ENCODE data around the gene CXCR3. TPM values are rescaled to one million over a fixed set of nuclear protein-coding genes. Genes with fewer than 3 reads are reported as not detected.

The CXCR3 gene
- total and polyA plus RNA-seq, 2 of the 13 experiments (the other 11 are each of a cell fraction or from before 2014, with no cell fraction given) = 0.18 TPM; not detected in 1

DNA sequence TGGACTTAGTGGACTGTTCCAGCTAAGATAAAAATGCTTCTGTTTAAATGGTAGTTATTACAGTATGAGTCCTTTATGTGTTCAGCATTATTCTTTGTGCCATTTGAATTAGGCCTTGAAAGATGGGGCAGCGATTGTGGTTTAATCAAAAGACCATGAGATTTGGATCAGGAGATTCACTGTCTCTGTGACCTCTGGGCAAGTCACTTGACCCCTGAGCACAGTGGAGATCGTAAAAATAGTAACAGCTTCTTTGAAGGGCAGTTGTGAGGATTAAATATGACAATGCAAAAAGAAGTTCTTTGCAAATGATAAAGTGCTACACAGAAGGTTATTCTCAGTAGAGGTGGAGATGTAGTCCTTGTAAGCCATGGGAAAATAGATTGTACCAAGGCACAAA lies 10.8 kb downstream of the CXCR3 start:
- H3K4me3 ChIP-seq (replicated peaks in 1 of 3; ENCODE audit: insufficient read depth in 1 of 3, low read depth in 2 of 3, low read length in 3 of 3) = no peak overlapping the region
- intact Hi-C loops (cut with micrococcal nuclease; ENCODE audit: unreplicated experiment) (no loop called here), in situ Hi-C loops (cut with HindIII; ENCODE audit: extremely low pct_ligation_motif_present, low pct_unique_long_range_greater_than_20kb) (no loop called here)
- TF ChIP-seq ZNF883 (CRISPR knock-in tag; IDR thresholded peaks at IDR 0.05; ENCODE audit: not compliant biosample characterization) = no peak
- no peak for TF ChIP-seq ZKSCAN5 (CRISPR knock-in tag; IDR thresholded peaks at IDR 0.05)
- no peak overlapping the region for H2AFZ ChIP-seq (ENCODE audit: low read length)
- ChIA-PET CTCF (ENCODE audit: low intra/inter-chr PET ratio, low total read pairs) (no interaction called here), POLR2A (no interaction called here)
- FAIRE-seq (no peak), DNase-seq (ENCODE audit: low spot score) (no peak), ATAC-seq (no peak)
- H3K9me3 ChIP-seq (ENCODE audit: low read length) = no peaks in the 10 kb centered on the region
- H3K27ac ChIP-seq (ENCODE audit: extremely low read length, insufficient read depth, low read length) = no peak overlapping the region
- H4K20me1 ChIP-seq (ENCODE audit: insufficient read depth, low read length) = no peaks in the 10 kb centered on the region
- BruUV-seq (replicated peaks) = no TSS peak
- no peaks in the 10 kb centered on the region for H3K27me3 ChIP-seq (ENCODE audit: control insufficient read depth in 1 of 2, insufficient read depth in 2 of 2, low read length in 2 of 2)
- H3K79me2 ChIP-seq (ENCODE audit: insufficient read depth, low read length) = no peaks in the 10 kb centered on the region
- H3K36me3 ChIP-seq (replicated peaks in 1 of 2; ENCODE audit: control insufficient read depth in 1 of 2, insufficient read depth in 2 of 2, low read length in 2 of 2) = no peaks in the 10 kb centered on the region
- H3K4me2 ChIP-seq (ENCODE audit: low read depth, low read length) = no peak overlapping the region
- no peaks in the 10 kb centered on the region for H3K4me1 ChIP-seq (ENCODE audit: insufficient read depth, low read length)
- 92% methylated on average over 2 of the region's 2 CpGs for WGBS (ENCODE audit: low lambda C conversion rate)
- H3K9ac ChIP-seq (ENCODE audit: insufficient read depth, low read depth, low read length) = no peak overlapping the region

DNA sequence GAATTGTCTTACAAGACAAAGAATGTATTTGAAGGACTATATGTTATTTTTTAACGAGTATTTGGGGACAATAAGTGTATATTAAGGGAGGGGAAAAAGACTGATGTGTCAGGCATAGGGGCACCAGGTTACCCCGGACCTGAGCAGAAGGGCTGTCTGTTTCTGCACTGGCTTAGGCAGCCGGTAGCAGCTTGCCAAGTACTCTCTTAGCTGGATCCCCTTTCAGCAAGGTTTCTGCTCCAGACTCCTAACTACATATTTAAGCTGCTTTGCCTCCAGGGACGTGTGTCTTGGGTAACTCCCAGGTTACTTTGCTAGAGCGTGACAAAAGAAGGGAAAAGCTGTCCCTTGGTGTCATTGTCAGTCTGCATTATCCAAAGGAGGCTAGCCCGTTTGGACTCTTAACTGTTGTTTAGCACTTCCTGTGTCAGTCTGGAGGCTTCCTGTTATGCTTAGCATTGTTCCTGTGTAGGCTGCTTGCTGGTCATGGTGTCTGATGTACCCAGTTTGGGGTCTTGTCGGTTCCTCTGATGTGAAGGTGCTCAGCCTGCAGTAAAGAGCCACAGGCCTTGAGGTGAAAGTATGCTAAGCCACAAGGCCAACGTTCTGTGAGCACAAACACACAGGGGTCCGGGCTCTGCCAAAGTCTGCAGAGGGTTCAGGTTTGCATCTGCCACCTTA lies 11.6 kb downstream of the CXCR3 start:
- Histone ChIP-seq H3K27ac (ENCODE audit: extremely low read length, insufficient read depth, low read length) (no peak overlapping the region), H4K20me1 (ENCODE audit: insufficient read depth, low read length) (no peaks in the 10 kb centered on the region), H3K4me1 (ENCODE audit: insufficient read depth, low read length) (no peaks in the 10 kb centered on the region), H2AFZ (ENCODE audit: low read length) (no peak overlapping the region), H3K9me3 (ENCODE audit: low read length) (no peaks in the 10 kb centered on the region), H3K79me2 (ENCODE audit: insufficient read depth, low read length) (no peaks in the 10 kb centered on the region), H3K36me3 (replicated peaks in 1 of 2; ENCODE audit: control insufficient read depth in 1 of 2, insufficient read depth in 2 of 2, low read length in 2 of 2) (no peaks in the 10 kb centered on the region), H3K9ac (ENCODE audit: insufficient read depth, low read depth, low read length) (no peak overlapping the region), H3K27me3 (ENCODE audit: control insufficient read depth in 1 of 2, insufficient read depth in 2 of 2, low read length in 2 of 2) (no peaks in the 10 kb centered on the region), H3K4me3 (replicated peaks in 1 of 3; ENCODE audit: insufficient read depth in 1 of 3, low read depth in 2 of 3, low read length in 3 of 3) (no peak overlapping the region), H3K4me2 (ENCODE audit: low read depth, low read length) (no peak overlapping the region)
- in situ Hi-C loops (cut with HindIII; ENCODE audit: extremely low pct_ligation_motif_present, low pct_unique_long_range_greater_than_20kb) (no loop called here), intact Hi-C loops (cut with micrococcal nuclease; ENCODE audit: unreplicated experiment) (no loop called here)
- no peak for ATAC-seq
- no peak for FAIRE-seq
- DNase-seq (ENCODE audit: low spot score) = no peak
- POLR2A ChIA-PET = no interaction called here
- TF ChIP-seq MEF2D (CRISPR knock-in tag; IDR thresholded peaks at IDR 0.05) (no peak), TRIM24 (CRISPR knock-in tag; IDR thresholded peaks at IDR 0.05) (no peak), KLF6 (CRISPR knock-in tag; IDR thresholded peaks at IDR 0.05) (no peak), TBL1XR1 (IDR thresholded peaks at IDR 0.05; ENCODE audit: borderline replicate concordance, low read length, partially characterized antibody) (no peak), PAWR (CRISPR knock-in tag; IDR thresholded peaks at IDR 0.05; ENCODE audit: borderline replicate concordance) (no peak), ZNF670 (CRISPR knock-in tag; IDR thresholded peaks at IDR 0.05; ENCODE audit: borderline replicate concordance) (no peak), ESRRA (CRISPR knock-in tag; IDR thresholded peaks at IDR 0.05; ENCODE audit: low read depth) (no peak), ZNF879 (CRISPR knock-in tag; IDR thresholded peaks at IDR 0.05) (no peak), ATAD3A (CRISPR knock-in tag; IDR thresholded peaks at IDR 0.05) (no peak), NR3C1 (CRISPR knock-in tag; IDR thresholded peaks at IDR 0.05) (no peak)
- TF ChIP-seq, protein P1, sequence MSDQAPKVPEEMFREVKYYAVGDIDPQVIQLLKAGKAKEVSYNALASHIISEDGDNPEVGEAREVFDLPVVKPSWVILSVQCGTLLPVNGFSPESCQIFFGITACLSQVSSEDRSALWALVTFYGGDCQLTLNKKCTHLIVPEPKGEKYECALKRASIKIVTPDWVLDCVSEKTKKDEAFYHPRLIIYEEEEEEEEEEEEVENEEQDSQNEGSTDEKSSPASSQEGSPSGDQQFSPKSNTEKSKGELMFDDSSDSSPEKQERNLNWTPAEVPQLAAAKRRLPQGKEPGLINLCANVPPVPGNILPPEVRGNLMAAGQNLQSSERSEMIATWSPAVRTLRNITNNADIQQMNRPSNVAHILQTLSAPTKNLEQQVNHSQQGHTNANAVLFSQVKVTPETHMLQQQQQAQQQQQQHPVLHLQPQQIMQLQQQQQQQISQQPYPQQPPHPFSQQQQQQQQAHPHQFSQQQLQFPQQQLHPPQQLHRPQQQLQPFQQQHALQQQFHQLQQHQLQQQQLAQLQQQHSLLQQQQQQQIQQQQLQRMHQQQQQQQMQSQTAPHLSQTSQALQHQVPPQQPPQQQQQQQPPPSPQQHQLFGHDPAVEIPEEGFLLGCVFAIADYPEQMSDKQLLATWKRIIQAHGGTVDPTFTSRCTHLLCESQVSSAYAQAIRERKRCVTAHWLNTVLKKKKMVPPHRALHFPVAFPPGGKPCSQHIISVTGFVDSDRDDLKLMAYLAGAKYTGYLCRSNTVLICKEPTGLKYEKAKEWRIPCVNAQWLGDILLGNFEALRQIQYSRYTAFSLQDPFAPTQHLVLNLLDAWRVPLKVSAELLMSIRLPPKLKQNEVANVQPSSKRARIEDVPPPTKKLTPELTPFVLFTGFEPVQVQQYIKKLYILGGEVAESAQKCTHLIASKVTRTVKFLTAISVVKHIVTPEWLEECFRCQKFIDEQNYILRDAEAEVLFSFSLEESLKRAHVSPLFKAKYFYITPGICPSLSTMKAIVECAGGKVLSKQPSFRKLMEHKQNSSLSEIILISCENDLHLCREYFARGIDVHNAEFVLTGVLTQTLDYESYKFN (CRISPR knock-in tag; conservative IDR thresholded peaks at IDR 0.05) = no peak
- no TSS peak for BruUV-seq (replicated peaks)
- CTCF ChIA-PET (ENCODE audit: low intra/inter-chr PET ratio, low total read pairs) = no interaction called here
- WGBS (ENCODE audit: low lambda C conversion rate) = 75% methylated on average over 6 of the region's 9 CpGs

Measured in HepG2 (cell line).